Left lobe of liver (tissue), 2 donors: ENCODE results near the gene ARHGAP29. TPM values are rescaled to one million over a fixed set of nuclear protein-coding genes. Genes with fewer than 3 reads are reported as not detected.
"Not testable (repeated sequence)": the region's sequence is repeated elsewhere in the genome, so short reads cannot be mapped to it uniquely, and the experiment has no call there.

Source experiments
- ATAC-seq: fragments of 200-7000 bp; cut with Tn5 transposase; one replicate; pipeline ENCODE4 v1.9.1; 2020; ENCODE audit warnings: mild to moderate bottlenecking, moderate library complexity
- DNase-seq: peaks from one replicate; pipeline ENCODE4 v3.0.0-alpha.2; 2020; ENCODE audit warnings: low spot score
- total RNA-seq: library from RNA; stranded (reverse); gene quantifications from one replicate; pipeline ENCODE4 v1.2.1, GENCODE V29; 2021
- donor health status: DM: no; HTN: no; CAD: no; lungs with moderate emphysema.
- donor health status: DM: no; HTN: yes; CAD: no.

The ARHGAP29 gene
- total RNA-seq, 1 donor from 2014 or later = 20.3 TPM

DNA sequence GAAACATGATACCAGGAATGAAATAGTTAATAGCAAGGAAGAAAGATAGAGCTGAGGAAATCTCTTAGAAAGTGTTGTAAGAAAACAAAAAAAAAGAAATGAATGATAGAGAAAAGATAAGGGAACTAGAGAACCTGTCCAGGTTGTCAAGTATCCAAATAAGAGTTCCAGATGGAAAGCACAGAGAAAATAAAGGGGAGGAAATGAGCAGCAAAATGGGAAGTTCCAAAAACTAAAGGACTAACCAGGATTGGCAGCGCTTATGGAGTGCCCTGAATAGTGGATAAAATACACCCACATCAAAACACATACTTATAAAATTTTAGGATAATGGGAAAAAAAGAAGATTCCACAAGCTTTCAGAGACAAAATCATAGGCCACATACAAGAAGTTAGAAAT, 55.2 kb downstream of the ARHGAP29 start:
- no peak for DNase-seq
- no peak for ATAC-seq

DNA sequence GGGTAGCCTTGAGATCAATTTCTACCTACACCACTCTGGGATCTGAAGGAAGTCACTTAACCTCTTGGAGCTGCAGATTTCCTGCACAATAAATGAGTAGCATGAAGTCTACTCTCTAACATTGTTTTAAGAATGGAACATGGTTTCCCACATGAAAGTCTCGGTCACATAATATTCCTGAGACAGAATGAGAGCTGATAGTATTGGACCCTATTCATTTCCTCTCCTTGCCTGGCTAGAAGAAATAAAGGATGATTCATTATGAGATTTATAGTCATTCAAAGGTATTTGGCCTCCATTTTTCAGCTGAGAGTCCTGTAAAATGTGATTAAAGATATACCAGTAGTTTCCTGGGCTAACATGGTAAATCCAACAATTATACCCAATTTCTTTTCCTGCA, 56.7 kb downstream of the ARHGAP29 start:
- ATAC-seq (no peak), DNase-seq (no peak)

DNA sequence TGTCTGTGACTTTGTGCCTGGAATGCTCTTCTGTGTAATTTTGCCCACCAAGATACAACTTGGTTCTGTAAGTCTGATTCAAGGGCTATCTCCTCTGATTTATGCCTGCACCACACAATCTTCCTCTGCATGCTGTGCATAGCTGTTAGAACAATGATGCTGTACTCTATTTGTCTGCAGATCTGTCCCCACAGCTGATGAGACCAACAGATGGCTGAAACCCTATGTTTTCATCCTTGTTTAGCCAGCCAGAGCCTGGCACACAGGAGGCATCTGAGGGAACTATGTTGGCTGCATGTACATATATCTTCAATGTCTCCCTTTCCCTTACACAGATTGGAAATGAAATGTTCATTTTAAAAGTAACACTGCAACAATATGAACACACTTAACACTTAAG, 58.5 kb downstream of the ARHGAP29 start:
- no peak for DNase-seq
- no peak for ATAC-seq

DNA sequence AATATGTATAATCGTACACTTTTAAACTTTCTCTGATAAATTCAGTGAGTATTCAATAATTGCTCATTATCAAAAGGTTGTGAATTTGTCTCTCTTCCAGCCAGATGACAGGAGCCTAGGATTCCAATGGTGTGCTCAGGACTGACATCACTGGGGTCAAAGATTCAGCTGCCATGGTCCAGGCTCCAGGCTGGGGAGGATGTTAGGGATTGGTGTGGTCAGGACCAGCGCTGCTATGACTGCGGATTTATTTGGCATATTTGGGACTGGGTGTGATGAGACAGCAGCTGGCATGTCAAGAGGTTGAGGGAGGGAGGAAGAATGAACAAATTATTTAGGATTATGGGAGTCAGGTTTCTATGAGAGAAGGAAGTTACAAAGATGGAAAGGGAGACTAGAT, 68.3 kb downstream of the ARHGAP29 start:
- ATAC-seq (peak; percentile 58), DNase-seq (no peak)

DNA sequence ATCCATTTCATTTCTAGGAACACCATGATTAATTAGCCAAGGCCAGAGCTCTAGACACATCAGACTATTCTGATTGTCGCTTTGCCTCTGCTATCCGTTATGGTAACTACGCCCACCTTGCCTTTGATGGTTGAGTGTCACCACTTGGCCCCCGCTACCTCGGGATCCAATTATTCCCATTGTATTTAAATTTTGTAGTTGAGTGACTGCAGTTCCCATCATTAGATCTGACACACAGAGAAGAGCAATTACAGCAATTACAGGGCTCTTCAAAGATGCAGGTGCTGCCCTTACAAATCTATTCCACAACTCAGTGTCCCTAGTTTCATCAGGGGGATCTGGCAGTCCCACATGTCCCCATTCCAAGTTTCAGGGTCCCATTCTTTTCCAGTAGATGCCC, 71.5 kb downstream of the ARHGAP29 start:
- no peak for ATAC-seq
- DNase-seq = no peak

DNA sequence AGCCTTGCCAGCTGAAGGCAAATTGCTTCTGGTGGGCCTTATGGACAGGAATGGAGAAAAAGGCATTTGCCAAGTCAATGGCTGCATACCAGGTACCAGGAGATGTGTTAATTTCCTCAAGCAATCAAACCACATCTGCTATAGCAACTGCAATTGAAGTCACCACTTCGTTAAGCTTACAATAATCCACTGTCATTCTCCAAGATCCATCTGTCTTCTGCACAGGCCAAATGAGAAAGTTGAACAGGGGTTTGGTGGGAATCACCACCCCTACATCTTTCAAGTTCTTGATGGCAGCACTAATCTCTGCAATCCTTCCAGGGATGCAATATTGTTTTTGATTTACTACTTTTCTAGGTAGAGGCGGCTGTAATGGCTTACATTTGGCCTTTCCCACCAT, 72.5 kb downstream of the ARHGAP29 start:
- DNase-seq, ATAC-seq: not testable (repeated sequence)

DNA sequence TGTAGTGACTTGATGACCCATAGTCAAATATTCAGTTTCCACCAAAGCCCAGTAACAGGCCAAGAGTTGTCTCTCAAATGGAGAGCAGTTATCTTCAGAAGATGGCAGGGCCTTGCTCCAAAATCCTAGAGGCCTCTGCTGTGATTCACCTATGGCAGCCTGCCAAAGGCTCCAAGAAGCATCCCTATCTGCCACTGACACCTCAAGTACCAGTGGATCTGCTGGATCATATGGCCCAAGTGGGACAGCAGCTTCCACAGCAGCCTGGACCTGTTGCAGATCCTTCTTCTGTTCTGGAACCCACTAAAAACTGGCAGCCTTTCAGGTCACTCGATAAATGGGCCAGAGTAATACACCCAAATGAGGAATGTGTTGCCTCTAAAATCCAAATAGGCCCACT, 73.3 kb downstream of the ARHGAP29 start:
- not testable (repeated sequence) for ATAC-seq

DNA sequence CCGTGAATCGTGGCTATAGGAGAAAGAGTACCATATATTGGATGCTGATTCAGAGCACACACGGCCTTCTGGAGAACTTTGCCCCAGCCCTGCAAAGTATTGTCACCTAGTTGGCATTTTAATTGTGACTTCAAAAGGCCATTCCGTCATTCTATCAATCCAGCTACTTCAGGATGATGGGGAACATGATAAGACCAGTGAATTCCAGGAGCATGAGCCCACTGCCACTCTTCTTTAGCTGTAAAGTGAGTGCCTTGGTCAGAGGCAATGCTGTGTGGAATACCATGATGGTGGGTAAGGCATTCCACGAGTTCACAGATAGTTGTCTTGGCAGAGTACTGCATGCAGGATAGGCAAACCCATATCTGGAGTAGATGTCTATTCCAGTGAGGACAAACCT, 74.1 kb downstream of the ARHGAP29 start:
- DNase-seq, ATAC-seq: not testable (repeated sequence)

More for the DNA sequence above, 73.3 kb downstream of the ARHGAP29 start:
- DNase-seq = not testable (repeated sequence)

DNA sequence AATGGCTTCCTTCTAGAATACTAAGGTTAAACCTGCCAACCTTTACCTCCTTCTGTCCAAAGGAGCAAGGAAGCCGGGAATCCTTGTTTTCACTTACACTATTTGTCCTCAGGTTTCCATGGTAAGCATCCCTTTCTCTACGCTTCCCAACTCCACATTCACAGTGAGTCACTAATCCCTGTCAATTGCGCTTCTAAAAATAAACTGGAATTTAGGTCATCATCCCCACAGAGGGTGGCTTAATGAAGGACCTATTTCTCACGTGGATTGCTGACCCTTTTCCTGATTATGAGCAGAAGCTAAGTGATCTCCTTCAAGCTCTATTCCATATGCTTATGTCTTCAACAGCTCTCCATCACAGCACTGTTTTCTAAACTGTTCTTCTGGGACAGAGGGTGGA, 76.6 kb downstream of the ARHGAP29 start:
- no peak for ATAC-seq
- DNase-seq = no peak

DNA sequence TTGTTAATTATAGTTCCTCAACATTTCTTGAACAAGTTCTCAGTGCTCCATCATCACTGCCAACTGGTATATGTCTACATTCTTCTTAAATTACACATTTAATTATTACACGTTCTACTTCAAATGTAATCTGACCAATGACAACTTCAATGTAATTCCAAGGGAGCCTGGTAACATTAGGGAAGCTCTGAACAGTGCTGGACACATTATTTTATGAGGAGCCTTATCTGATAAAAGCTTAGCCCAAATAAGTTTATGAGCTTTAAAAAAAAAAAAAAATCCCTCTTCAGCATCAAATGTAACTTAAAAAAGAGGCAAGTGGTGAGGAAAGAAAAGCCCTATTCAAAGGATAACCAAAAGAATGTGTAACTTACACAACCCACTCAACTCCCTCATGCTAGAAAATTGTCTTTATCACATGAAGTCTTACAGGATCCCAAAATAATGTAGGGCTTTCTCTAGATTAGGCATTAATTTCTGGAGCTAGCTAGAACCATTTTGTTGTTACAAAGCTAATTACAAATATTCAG, 81.2 kb downstream of the ARHGAP29 start:
- DNase-seq = no peak

DNA sequence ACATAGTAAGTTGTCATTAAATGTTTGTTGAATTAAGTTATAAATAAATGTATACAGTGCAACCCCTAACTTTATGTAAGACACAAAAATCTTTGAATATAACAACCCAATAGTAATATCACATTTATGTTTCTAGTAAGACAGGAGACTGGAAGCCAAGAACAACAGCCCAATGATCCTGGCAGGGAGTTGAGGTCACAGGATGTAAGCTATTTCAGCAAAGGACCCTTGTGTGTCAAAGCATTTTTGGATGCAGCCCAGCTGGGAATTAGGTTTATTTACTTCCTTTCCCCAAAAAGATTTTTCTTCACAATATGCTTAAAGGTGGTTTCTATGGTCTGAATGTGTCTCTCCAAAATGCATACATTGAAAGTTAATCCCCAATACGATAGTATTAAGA, 82.4 kb downstream of the ARHGAP29 start:
- no peak for DNase-seq
- no peak for ATAC-seq

More for the DNA sequence above, 81.2 kb downstream of the ARHGAP29 start:
- ATAC-seq = no peak

DNA sequence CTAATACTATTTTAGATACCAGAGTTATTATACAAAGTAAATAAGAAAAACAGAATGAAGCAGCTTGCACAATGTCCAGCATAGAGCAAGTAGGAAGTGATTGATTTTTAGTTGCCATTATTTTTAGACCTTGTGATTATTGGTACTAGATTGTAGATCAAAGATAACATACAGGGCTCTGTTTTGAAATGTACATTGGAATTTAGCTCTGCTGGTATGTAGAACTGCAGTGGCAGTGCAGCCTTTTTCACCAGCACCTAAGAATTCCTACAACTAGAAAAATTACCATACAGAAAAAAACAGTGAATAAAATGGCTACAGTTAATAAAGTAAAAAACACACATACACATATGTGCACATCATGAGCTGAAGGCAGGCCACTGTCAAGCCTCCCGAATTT, 84.3 kb downstream of the ARHGAP29 start:
- DNase-seq = no peak
- ATAC-seq = no peak

DNA sequence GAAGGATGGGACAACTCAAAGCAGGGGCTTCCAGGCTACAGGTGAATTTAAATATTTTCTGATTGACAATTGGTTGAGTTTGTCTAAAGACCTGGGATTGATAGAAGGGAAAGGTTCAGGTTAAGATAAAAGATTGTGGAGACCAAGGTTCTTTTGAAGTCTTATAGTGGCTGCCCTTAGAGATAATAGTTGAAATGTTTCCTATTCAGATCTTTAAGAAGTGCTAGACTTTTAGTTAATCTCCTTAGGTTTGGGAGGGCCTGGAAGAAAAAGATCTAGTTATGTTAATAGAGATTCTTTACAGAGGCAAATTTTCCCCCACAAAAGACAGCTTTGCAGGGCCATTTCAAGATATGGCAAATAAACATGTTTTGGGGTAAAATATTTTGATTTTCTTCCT, 88.2 kb downstream of the ARHGAP29 start:
- not testable (repeated sequence) for ATAC-seq, DNase-seq

DNA sequence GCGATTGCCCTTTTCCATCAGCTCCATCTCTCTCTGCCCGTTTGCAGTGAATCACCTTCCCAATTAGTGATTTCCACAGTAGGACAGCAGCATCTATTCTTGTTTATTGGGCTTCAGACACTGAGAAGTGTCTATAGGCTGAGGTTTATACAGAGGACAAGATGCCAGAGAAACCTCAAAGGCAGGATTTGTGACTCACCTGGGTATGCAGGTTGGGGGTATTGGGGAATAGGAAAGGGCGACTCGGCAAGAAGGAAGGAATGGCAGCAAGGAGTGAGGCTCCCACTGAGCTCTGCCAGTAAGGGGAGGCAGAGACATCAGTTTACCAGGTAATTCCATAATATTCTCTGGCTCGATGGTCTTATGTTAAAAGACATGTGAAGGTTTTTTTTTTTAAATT, 91.1 kb downstream of the ARHGAP29 start:
- no peak for ATAC-seq

DNA sequence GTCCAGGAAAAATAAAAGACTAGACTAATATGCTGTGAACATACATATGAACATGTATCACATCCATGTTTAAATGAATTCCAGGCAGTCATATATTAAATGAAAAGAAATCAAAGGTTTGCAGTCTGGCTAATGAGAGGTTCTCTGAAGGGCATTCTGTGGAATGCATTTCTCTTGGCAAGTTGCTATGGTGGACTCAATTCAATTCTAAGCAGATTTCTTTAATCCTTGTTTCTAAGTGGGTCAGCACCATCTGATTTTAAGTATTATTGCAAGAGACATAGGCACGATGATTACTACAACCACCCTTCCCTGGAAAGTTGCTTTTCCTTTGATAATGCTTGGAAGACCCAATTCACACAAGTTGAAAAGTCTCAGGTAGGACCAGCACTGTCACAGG, 92.5 kb downstream of the ARHGAP29 start:
- ATAC-seq = no peak
- no peak for DNase-seq

More for the DNA sequence above, 91.1 kb downstream of the ARHGAP29 start:
- no peak for DNase-seq

DNA sequence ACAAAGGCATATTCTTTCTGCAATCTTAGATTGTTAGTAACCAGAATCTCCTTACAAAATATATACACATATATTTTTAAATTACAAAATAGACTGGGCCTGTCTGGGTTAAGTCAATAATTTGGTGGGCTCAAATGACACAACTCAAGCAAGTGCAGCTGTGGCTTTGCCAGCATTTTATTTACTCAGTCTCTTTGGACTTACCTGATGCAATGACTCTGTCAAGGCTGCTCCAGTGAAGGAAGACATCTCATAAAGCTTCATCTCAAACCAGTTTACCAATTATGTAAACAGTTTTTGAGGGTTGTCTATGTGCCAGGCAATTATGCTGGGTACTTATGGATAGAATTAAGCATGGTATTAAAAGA, 93.6 kb downstream of the ARHGAP29 start:
- no peak for DNase-seq
- peak; percentile 37 for ATAC-seq

DNA sequence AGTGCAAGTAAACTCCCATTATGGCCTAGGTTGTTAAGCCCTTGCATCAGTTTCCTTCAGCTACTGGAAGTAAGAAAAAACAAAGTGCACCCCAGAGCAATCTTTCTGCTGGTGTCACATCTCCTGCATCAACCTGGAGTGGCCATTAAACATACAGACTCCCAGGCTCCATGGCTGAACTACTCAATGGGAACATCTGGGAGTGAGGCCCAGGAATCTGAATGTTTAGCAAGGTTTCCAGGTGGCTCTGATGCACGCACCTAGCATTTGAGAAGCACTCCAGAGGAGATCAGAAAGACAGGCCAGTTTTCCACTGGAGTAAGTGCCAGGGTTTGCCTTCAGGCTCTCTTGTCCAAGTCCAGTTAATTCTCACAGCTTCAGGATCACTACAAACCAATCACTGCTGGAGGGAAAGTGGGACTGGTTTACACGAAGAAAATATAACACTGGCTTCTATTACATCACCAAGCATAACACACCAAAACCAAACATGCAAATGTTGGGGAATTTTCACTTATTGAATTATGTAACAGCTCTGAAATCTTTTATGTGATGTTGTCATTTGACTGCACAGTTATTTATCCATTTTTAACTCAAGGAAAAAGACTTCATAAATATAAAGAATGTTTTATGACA, 94.1 kb downstream of the ARHGAP29 start:
- DNase-seq = no peak
- ATAC-seq = peak; percentile 16

DNA sequence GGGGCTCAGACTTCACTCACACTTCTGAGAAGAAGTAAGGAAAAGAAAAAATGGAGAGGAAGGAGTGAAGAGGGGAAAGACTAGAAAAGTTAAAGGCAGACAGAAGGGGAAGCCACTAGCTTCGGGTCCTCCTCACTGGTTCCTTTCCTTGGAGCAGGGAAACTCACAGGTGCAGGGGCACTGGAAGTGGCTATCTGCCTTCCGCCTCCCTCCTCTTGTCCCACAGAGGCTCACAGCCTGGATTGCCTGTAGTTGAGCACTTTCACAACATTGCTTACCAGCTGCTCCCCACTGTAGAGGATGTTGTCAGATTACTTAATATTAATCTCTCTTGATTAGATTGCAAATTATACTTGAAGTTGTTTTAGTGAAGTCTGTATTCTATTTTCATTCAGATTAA, 94.8 kb downstream of the ARHGAP29 start:
- DNase-seq = no peak
- no peak for ATAC-seq

DNA sequence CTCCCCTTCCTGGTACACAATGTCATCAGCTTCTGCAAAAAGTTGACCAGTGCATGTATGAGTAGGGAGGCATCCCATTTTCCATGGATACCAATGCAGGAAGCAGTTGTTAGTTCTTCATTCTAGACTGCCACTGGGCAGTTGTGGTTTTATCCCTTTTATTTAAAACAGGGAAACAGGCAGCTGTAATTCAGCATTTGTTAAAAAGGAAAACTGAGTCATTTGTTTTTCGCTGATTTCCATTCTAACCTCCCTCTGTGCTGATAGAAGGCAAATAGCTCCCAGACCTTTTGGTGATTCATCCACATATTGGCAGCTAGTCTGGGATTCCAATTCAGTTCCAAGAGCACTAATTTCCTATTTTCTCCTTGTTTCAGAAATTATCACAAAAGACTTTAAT, 95.4 kb downstream of the ARHGAP29 start:
- DNase-seq (no peak), ATAC-seq (no peak)

DNA sequence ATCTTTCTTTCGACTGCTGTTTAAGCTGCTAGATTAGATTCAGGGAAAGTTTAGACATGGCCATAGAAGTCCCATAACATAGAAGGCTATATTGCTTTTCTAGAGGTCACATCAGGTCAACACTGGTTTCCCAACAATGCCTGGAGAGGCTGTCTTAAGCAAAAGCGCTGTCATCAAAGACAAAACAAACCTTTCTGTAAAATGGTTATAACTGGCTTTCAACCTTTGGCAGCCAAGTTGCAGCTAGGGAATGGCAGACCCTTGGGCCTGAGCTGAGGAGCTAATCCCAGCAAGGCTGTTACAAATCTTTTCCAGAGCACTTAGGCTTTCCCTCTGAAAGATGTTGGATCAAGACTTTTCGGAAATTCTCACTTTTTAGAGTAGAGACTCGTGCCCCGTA, 105.3 kb downstream of the ARHGAP29 start:
- ATAC-seq = no peak
- no peak for DNase-seq

DNA sequence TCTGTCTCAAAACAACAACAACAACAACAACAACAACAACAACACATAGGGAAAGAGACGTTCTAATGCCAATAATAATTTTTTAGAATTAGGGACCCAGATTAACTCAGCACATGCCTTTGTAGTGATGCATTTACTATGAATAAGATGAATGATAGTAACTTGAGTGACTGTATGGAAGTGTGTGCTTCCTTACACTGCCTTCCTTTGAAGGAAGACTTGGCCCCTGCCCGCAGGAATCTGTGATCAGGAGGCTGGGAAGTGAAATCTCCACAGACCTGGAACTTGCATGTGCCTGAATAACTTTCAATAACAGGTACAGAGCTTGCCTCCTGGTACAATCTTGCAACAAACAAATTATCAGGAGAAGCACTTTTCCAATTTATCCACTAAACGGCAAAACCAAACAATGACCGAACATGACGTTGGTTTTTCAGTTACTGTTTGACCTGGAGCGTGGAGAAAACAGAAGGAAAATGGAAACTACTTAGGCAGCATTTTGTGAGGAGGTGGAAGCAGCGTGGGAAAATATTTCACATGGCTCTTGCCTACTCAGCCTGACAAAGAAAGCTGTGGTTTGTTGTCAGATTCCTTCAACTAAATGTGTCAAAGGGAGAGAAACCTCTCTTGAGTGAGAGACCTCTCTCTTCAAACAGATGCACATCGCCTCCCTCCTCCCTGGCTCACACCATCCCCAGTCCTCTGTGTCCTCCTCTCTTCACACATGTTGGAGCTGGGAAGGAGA, 106.4 kb downstream of the ARHGAP29 start:
- DNase-seq (no peak), ATAC-seq (no peak)

DNA sequence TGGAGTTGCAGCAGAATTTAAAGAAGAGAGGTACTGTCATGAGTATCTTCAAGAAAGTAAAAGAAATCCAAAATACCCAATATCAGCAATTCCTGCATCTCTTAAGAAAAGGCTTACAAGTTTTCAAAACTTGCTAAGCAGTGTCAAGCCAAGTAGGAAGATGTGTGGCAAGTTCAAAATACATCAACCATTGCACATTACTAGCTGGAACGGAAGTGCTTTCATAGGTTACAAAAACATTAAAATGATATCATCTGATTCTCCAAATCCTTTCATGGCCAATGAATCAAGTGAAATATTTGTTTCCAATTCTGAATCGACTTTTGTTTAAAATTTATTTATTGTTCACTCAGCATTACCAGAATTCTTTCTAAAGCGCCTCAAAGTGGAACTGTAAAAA, 110.7 kb downstream of the ARHGAP29 start:
- ATAC-seq (no peak), DNase-seq (no peak)
